Left ventricle myocardium inferior (tissue), 1 donor: ENCODE measurements around the gene C9orf78. TPM values are rescaled to one million over a fixed set of nuclear protein-coding genes. Genes with fewer than 3 reads are reported as not detected.

ENCODE experiments used
- DNase-seq: peaks from one replicate; pipeline ENCODE4 v3.0.0-alpha.2; 2020
- H3K27ac ChIP-seq: fragments of 200-600 bp; replicated peaks from 2 replicates; pipeline ENCODE4 v1.8.0; 2021
- H3K27me3 ChIP-seq: fragments of 200-600 bp; 2 replicates; pipeline ENCODE4 v1.8.0; 2021; ENCODE audit warnings: low read depth
- H3K36me3 ChIP-seq: fragments of 200-600 bp; 2 replicates; pipeline ENCODE4 v1.8.0; 2021
- H3K4me1 ChIP-seq: fragments of 200-600 bp; 2 replicates; pipeline ENCODE4 v1.8.0; 2021
- H3K4me3 ChIP-seq: fragments of 200-600 bp; 2 replicates; pipeline ENCODE4 v1.8.0; 2021; ENCODE audit warnings: mild to moderate bottlenecking, moderate library complexity
- H3K9me3 ChIP-seq: fragments of 200-600 bp; replicated peaks from 2 replicates; pipeline ENCODE4 v1.8.0; 2021
- intact Hi-C: fragments of 100-400 bp; cut with micrococcal nuclease; formaldehyde crosslinking; loops from one replicate; pipeline ENCODE4 v1.11.0; 2022
- total RNA-seq: library from RNA; stranded (reverse); fragmentation: NEBNext Ultra II Directional; extraction: Animal tissue kit (Norgen Biotek cat#: 25700); gene quantifications from one replicate; pipeline ENCODE4 v1.2.1, GENCODE V29; 2021
- TF ChIP-seq, protein P1 (sequence below): fragments of 200-600 bp; IDR thresholded peaks from 2 replicates; pipeline ENCODE4 v1.8.0; 2021; ENCODE audit warnings: antibody characterized with exemption, mild to moderate bottlenecking, borderline replicate concordance
- donor health status: DM: no; HTN: yes; CAD: no; lungs with severe emphysema.

Gene C9orf78
- total RNA-seq, 1 donor from 2014 or later: 30.0 TPM

DNA sequence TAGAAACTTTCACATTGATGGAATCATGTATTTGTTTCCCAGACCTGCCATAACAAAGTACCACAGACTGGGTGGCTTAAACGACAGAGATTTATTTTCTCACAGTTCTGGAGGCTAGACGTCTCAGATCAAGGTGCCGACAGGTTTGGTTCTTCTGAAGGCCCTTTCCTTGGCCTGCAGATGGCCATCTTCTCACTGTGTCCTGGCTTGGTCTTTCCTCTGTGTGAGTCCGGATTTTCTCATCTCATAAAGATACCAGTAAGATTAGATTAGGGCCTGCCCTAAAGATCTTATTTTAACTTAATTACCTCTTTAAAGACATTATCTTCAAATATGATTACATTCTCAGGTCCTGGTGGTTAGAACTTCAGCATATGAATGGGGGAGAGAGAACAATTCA, 6.0 kb upstream of the C9orf78 start:
- Histone ChIP-seq H3K4me1 (peaks cover 17% of the 10 kb centered on the region), H3K4me3 (no peak overlapping the region), H3K9me3 (no peaks in the 10 kb centered on the region), H3K36me3 (peaks cover 8% of the 10 kb centered on the region), H3K27me3 (no peaks in the 10 kb centered on the region), H3K27ac (no peak overlapping the region)
- intact Hi-C loops: no loop called here
- DNase-seq: no peak
- TF ChIP-seq, protein P1, sequence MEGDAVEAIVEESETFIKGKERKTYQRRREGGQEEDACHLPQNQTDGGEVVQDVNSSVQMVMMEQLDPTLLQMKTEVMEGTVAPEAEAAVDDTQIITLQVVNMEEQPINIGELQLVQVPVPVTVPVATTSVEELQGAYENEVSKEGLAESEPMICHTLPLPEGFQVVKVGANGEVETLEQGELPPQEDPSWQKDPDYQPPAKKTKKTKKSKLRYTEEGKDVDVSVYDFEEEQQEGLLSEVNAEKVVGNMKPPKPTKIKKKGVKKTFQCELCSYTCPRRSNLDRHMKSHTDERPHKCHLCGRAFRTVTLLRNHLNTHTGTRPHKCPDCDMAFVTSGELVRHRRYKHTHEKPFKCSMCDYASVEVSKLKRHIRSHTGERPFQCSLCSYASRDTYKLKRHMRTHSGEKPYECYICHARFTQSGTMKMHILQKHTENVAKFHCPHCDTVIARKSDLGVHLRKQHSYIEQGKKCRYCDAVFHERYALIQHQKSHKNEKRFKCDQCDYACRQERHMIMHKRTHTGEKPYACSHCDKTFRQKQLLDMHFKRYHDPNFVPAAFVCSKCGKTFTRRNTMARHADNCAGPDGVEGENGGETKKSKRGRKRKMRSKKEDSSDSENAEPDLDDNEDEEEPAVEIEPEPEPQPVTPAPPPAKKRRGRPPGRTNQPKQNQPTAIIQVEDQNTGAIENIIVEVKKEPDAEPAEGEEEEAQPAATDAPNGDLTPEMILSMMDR: no peak

DNA sequence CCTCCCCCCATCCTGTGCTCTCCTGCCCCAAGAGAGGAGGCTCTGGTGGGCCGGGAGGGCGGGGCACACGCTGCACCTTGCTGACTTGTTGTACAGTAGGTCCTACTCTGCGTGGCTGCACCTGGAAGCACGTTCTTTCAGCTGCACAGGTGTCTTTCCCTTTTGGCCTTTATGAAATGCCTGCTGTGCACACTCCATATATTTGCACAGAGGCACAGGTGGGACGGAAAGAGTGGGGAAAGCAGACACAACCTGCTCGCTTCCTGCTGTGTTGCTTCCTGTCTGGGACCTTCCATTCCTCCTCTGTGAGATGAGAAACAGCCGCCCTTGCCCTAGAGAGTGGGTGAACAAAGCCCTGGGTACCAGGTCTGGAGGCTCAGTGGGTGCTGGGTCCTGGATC, 5.0 kb upstream of the C9orf78 start:
- H3K9me3 ChIP-seq: no peaks in the 10 kb centered on the region
- DNase-seq: no peak
- H3K4me3 ChIP-seq: no peak overlapping the region
- TF ChIP-seq, protein P1: no peak
- H3K27ac ChIP-seq: no peak overlapping the region
- no peaks in the 10 kb centered on the region for H3K27me3 ChIP-seq
- peaks cover 8% of the 10 kb centered on the region for H3K36me3 ChIP-seq
- peaks cover 24% of the 10 kb centered on the region for H3K4me1 ChIP-seq
- intact Hi-C loops: no loop called here

DNA sequence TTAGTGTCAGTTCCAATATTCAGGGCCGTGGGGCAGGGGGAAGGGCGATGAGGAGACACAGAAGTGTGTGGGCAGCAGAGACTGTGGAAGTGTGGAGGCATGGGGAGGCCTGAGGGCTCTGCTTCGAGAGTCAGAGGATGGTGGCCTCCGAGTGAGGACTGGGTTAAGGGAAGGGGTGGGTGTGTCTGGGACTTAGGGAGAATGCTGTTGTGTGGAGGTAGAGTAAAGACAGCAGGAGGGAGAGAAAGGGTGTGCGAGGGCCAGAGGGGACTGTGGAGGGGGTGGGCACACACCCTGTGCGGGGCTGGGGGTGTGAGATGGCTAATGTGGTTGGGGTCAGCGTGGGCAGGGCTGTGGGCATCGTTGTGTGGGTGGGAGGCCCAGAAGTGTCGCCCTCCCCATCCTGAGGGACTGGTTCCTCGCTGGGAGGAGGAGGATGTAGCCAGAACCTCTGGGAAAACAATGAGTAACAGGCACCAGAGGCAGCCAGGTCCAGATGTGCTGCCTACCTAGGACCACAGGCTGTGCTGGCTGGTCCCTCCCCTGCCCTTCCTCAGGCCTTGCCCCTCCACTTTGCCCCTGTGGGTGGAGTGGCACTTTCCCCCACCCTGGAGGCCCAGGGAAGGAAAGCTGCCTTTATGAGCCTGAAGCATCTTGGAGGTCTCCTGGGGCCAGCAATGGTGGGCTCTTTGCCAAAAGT, 4.4 kb upstream of the C9orf78 start:
- TF ChIP-seq, protein P1: no peak
- Histone ChIP-seq H3K36me3 (peaks cover 8% of the 10 kb centered on the region), H3K27ac (no peak overlapping the region), H3K9me3 (no peaks in the 10 kb centered on the region), H3K4me3 (no peak overlapping the region), H3K4me1 (peaks cover 29% of the 10 kb centered on the region), H3K27me3 (no peaks in the 10 kb centered on the region)
- DNase-seq: no peak
- intact Hi-C loops: no loop called here

DNA sequence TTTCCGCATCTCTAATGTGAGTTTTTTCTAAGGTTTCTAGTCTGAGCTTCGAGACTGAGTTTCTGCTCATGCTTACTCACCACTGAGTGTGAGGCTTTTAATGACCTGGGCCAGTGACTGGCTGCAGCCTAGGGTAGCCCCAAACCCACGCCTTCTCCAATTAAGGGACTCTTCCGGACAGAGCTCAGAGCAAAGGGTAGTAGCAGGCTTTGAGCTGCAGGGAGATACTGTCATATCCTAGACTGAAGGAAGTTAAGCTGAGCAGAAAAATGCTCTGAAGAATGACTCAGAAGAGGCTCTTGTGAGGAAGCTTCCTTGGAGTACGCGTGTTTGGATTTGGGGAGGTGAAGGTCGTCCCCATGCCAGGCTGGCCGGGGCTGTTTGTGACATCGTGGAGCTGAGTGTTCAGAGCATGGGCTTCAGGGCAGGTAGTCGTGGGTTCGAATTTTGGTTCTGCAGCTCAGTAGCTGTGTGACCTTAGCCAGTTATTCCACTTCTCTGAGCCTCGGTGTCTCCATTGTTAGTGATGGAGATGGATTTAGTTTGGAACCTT, 3.7 kb upstream of the C9orf78 start:
- DNase-seq: no peak
- H3K4me1 ChIP-seq: peaks cover 36% of the 10 kb centered on the region

DNA sequence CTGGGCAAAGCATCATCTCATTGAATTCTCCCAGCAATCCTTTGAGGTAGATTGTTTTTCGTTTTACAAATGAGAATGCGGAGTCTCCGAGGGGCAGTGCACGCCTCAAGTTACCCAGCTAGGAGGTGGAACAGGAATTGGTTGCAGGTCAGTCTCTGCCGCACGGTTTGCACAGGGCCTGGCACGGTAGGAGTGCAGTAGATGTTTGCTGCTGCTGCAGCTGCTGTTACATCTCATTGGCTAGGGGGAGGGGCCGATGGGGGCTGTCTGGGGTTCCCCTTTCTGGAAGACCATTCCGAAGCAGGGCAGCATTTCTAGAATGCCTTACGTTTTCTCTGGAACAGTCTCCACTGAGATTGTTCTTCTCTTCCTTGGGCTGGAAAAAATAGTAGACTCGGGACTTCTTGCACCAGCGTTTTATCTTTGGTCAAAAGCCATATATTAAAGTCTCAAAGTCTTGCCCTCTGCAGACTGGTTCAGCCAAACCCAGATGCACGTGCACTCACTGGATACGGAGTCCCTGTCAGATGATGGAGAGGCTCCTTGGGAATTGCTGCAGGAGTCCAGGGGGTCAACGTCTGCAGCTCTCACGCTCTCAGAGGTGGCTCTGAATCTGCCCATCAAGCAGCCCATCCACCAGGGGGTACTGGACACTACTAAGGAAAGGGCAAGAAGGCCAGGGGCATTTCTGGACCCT, 1.4 kb upstream of the C9orf78 start:
- intact Hi-C loops: no loop called here
- no peaks in the 10 kb centered on the region for H3K9me3 ChIP-seq
- H3K27ac ChIP-seq: no peak overlapping the region
- no peaks in the 10 kb centered on the region for H3K27me3 ChIP-seq
- H3K4me1 ChIP-seq: peaks cover 40% of the 10 kb centered on the region
- peaks cover 20% of the 10 kb centered on the region for H3K36me3 ChIP-seq
- H3K4me3 ChIP-seq: peak overlapping the region; percentile 83
- TF ChIP-seq, protein P1: no peak
- DNase-seq: no peak

More for the DNA sequence above, 3.7 kb upstream of the C9orf78 start:
- H3K9me3 ChIP-seq: no peaks in the 10 kb centered on the region
- H3K27me3 ChIP-seq: no peaks in the 10 kb centered on the region
- H3K4me3 ChIP-seq: no peak overlapping the region
- intact Hi-C loops: no loop called here
- no peak overlapping the region for H3K27ac ChIP-seq
- TF ChIP-seq, protein P1: no peak
- H3K36me3 ChIP-seq: peaks cover 8% of the 10 kb centered on the region
